Measurements from ENCODE around the gene LUZP2.

LUZP2 gene

DNA sequence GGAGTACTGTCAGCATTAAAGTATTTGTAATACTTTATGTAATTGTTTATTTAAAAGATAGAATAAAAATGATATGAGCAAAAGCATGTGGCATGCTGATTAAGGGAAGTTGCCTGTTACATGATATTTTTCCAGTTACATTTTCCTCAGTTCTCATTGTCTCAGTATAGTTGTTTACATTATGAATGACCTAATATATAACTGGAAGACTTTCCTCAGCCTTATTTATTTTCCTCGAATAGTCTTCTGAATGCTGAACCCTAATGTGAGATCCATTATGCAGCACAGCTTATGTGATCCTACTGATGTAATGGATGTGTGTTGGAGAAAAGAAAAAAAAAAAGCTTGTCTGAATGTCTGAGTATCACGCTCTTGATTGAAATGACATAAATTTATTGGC is 95.5 kb downstream of the LUZP2 start:
- CTCF ChIA-PET, result no interaction called here
- TF ChIP-seq, protein P1, sequence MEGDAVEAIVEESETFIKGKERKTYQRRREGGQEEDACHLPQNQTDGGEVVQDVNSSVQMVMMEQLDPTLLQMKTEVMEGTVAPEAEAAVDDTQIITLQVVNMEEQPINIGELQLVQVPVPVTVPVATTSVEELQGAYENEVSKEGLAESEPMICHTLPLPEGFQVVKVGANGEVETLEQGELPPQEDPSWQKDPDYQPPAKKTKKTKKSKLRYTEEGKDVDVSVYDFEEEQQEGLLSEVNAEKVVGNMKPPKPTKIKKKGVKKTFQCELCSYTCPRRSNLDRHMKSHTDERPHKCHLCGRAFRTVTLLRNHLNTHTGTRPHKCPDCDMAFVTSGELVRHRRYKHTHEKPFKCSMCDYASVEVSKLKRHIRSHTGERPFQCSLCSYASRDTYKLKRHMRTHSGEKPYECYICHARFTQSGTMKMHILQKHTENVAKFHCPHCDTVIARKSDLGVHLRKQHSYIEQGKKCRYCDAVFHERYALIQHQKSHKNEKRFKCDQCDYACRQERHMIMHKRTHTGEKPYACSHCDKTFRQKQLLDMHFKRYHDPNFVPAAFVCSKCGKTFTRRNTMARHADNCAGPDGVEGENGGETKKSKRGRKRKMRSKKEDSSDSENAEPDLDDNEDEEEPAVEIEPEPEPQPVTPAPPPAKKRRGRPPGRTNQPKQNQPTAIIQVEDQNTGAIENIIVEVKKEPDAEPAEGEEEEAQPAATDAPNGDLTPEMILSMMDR (conservative IDR thresholded peaks at IDR 0.05; ENCODE audit: low read depth), result no peak
- POLR2A ChIA-PET (ENCODE audit: low non-redundant PET), result no interaction called here

DNA sequence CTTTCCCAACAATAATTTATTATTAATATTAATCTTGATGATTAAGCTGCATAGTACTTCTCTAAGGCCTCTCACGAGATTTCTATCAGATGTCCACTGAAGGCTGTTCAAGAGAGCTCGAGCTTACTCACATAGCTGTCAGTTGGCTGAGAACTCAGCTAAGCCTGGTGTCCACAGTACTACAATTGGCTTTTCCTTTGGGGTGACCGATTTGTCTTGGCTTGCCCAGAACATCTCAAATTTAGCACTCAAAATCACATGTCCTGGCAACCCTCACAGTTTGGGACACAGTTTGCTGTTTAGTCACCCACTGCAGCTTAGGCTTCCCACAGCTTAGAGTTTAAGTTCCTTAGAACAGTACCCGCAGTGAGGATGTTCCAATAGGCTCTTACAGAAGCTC is 96.5 kb downstream of the LUZP2 start:
- DNase-seq (ENCODE audit: low spot score), result no peak
- H3K27ac ChIP-seq, result no peak overlapping the region
- TF ChIP-seq, protein P1 (conservative IDR thresholded peaks at IDR 0.05; ENCODE audit: low read depth), result no peak
- CTCF ChIA-PET, result no interaction called here
- POLR2A ChIA-PET (ENCODE audit: low non-redundant PET), result no interaction called here

More for the DNA sequence above, 95.5 kb downstream of the LUZP2 start:
- DNase-seq (ENCODE audit: low spot score), result no peak
- no peak overlapping the region for H3K27ac ChIP-seq

DNA sequence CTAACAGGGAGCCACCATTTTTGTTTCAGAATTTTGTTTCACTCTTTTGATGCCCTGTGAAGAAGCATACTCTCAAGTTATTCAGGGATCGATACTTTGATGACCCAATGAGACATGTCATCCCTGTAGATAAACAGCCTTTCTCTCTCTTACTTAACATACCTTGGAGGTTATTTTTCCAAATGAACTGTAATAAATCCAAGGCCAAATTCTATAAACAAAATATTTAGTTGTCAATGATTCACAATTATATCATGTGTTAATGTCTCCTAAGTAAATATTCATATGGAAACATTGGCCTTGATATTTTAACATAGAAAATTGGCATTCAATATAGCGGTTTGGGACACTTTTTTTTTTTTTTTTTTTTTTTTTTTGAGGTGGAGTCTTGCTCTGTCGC is 97.5 kb downstream of the LUZP2 start:
- POLR2A ChIA-PET (ENCODE audit: low non-redundant PET), result no interaction called here
- TF ChIP-seq, protein P1 (conservative IDR thresholded peaks at IDR 0.05; ENCODE audit: low read depth), result no peak
- DNase-seq (ENCODE audit: low spot score), result no peak
- H3K27ac ChIP-seq, result no peak overlapping the region
- CTCF ChIA-PET, result interaction anchor here (0.9 kb wide), 1 partner anchor 112 kb away, joined by 4 read pairs; no protein-coding TSS in a partner anchor

DNA sequence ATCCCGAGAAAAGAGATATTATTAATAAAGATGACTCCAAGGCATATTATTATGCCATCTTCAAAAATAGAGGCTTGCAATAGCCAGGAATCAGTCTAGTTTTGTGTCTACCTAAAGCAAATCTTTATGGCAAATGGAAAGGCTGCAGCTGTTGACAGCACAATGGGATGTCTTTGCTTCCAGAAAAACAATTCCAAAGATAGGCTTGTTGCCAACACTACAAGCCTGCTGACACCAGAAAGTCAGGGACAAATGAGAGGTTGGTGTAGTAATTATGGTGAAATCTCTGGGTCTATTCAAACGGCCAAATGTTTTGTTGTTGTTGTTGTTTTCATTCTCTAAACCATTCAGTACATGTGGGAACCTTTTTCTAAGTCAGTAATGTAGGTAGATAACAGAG is 101.8 kb downstream of the LUZP2 start:
- no peak for DNase-seq (ENCODE audit: low spot score)
- ChIA-PET CTCF (no interaction called here), POLR2A (ENCODE audit: low non-redundant PET) (no interaction called here)
- H3K27ac ChIP-seq, result no peak overlapping the region
- TF ChIP-seq, protein P1 (conservative IDR thresholded peaks at IDR 0.05; ENCODE audit: low read depth), result no peak

DNA sequence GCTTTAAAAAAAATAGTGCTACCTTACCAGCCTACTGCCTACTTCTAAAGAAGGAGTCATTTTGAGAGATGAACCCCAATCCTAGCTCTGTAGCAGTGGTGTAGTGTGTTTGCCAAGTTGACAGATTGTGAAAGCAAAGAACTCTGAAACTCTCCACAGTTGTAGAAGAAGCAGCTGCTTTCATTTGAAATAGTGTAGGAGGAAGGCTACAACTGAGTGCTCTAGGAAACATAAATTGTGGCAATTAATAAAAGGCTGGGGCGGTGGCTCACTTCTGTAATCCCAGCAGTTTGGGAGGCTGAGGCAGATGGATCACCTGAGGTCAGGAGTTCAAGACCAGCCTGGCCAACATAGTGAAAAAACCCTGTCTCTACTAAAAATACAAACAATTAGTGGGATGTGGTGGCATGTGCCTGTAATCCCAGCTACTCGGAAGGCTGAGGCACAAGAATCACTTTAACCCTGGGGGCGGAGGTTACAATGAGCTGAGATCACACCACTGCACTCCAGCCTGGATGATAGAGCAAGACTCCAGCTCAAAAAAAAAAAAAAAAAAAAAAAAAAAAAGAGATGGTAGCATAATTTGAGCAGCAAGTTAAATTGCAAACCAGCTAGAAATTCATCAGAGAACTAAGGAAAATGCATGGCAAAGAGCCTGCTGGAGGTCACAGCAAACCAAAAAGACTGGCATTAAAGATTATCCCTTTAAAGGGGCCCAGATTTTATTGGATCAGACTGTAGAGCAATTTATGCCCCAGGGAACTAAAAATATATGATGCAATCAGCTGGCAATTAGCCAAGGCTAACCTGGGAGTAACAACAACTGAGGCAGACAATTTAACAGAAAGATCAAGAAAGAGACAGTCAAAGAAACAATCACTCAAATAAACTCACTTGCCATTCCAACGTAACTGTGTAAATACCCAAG is 112.6 kb downstream of the LUZP2 start:
- POLR2A ChIA-PET (ENCODE audit: low non-redundant PET), result no interaction called here
- TF ChIP-seq, protein P1 (conservative IDR thresholded peaks at IDR 0.05; ENCODE audit: low read depth), result no peak

DNA sequence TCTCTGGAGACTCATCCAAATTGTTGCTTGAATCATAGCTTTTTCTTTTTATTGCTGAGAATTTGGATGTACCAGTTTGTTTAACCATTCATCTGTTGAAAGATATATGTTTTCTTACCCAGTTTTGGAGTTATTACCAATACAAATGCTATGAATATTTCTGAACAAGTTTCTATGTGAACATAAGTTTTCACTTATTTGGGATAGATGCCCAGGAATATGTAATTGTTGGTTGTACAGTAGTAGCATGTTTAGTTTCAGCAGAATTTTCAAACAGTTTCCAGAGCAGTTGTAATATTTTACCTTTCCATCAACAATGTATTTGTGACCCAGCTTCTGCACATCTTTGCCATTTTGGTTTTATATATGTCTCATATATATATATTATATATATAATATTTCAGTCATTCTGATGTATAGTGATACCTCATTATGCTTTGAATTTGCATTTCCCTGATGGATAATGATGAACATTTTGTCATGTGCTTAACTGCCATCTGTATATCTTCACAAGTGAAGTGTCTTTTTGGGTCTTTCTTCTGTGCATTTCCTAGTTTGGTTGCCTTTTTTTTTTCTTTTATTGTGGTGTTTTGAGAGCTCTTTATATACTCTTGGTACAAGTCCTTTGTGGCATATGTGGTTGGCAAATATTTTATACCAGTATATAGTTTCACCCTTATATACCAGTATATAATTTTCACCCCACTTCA is 118.8 kb downstream of the LUZP2 start:
- CTCF ChIA-PET, result no interaction called here
- no peak overlapping the region for H3K27ac ChIP-seq
- DNase-seq (ENCODE audit: low spot score), result no peak
- TF ChIP-seq, protein P1 (conservative IDR thresholded peaks at IDR 0.05; ENCODE audit: low read depth), result no peak
- POLR2A ChIA-PET (ENCODE audit: low non-redundant PET), result no interaction called here

More for the DNA sequence above, 112.6 kb downstream of the LUZP2 start:
- no peak overlapping the region for H3K27ac ChIP-seq
- DNase-seq (ENCODE audit: low spot score), result no peak
- CTCF ChIA-PET, result no interaction called here

All from RWPE1 (cell line).